ENCODE results near the gene EXOC4. TPM values are rescaled to one million over a fixed set of nuclear protein-coding genes. Genes with fewer than 3 reads are reported as not detected.
"Not testable (repeated sequence)": the region's sequence is repeated elsewhere in the genome, so short reads cannot be mapped to it uniquely, and the experiment has no call there.

The EXOC4 gene
- total RNA-seq, 1 donor from 2014 or later, result 41.3 TPM

DNA sequence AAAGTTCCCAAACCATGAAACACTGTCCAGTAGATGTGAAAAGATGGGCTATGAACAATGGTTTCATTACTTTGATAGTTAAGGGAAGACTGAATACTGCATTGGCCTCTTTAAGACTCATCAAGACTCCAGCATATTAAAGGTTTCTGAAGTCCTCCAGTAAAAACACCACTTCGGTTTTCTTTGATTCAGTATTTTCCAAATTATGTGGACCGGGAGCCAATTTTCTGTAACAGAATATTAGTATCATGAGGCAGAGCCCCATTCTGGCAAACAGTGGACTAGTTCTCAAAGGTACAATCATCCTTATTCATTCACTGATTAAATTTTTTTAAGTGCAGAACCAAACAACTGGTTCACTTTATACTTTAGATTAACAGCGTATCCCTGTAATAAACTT lies 633.2 kb downstream of the EXOC4 start:
- no peak overlapping the region for H3K4me3 ChIP-seq (ENCODE audit: low read depth, low read length)
- no peak for DNase-seq (ENCODE audit: low read depth)
- TF ChIP-seq, protein P1, sequence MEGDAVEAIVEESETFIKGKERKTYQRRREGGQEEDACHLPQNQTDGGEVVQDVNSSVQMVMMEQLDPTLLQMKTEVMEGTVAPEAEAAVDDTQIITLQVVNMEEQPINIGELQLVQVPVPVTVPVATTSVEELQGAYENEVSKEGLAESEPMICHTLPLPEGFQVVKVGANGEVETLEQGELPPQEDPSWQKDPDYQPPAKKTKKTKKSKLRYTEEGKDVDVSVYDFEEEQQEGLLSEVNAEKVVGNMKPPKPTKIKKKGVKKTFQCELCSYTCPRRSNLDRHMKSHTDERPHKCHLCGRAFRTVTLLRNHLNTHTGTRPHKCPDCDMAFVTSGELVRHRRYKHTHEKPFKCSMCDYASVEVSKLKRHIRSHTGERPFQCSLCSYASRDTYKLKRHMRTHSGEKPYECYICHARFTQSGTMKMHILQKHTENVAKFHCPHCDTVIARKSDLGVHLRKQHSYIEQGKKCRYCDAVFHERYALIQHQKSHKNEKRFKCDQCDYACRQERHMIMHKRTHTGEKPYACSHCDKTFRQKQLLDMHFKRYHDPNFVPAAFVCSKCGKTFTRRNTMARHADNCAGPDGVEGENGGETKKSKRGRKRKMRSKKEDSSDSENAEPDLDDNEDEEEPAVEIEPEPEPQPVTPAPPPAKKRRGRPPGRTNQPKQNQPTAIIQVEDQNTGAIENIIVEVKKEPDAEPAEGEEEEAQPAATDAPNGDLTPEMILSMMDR (conservative IDR thresholded peaks at IDR 0.05; ENCODE audit: low read depth, low read length), result no peak

GRCh38 chr7:133886797-133887196 lies 633.9 kb downstream of the EXOC4 start:
- TF ChIP-seq, protein P1 (conservative IDR thresholded peaks at IDR 0.05; ENCODE audit: low read depth, low read length), result no peak
- H3K4me3 ChIP-seq (ENCODE audit: low read depth, low read length), result no peak overlapping the region
- DNase-seq (ENCODE audit: low read depth), result no peak

DNA sequence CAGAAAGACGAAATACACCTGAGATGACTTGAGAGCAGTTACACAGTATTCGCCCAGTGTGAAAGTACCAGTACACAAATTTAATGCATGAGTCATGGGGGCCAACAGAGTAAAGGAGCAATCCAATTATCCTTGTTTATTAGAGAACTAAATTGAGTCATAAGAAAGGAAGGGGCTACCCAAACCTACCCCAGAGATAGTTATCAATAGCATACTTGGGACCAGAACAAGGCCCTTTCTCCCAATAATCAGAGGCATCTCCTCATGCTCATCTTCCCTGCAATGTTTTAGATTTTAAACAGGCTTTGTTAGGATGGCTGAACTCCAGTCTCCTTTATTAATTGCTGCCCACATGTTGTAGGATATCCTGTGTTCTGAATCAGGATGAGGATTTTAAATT lies 634.6 kb downstream of the EXOC4 start:
- no peak overlapping the region for H3K4me3 ChIP-seq (ENCODE audit: low read depth, low read length)
- DNase-seq (ENCODE audit: low read depth), result no peak
- TF ChIP-seq, protein P1 (conservative IDR thresholded peaks at IDR 0.05; ENCODE audit: low read depth, low read length), result no peak

- TF ChIP-seq, protein P1 (conservative IDR thresholded peaks at IDR 0.05; ENCODE audit: low read depth, low read length), result no peak
- no peak for DNase-seq (ENCODE audit: low read depth)
Observed at GRCh38 chr7:133888061-133888930, 635.4 kb downstream of the EXOC4 start.

GRCh38 chr7:133904776-133905175 lies 651.9 kb downstream of the EXOC4 start:
- DNase-seq (ENCODE audit: low read depth), result no peak
- TF ChIP-seq, protein P1 (conservative IDR thresholded peaks at IDR 0.05; ENCODE audit: low read depth, low read length), result no peak
- no peak overlapping the region for H3K4me3 ChIP-seq (ENCODE audit: low read depth, low read length)

More at GRCh38 chr7:133888061-133888930, 635.4 kb downstream of the EXOC4 start:
- no peak overlapping the region for H3K4me3 ChIP-seq (ENCODE audit: low read depth, low read length)

GRCh38 chr7:133906553-133906952 lies 653.7 kb downstream of the EXOC4 start:
- not testable (repeated sequence) for H3K4me3 ChIP-seq (ENCODE audit: low read depth, low read length); DNase-seq (ENCODE audit: low read depth)

GRCh38 chr7:133910761-133911160 lies 657.9 kb downstream of the EXOC4 start:
- no peak for DNase-seq (ENCODE audit: low read depth)
- no peak overlapping the region for H3K4me3 ChIP-seq (ENCODE audit: low read depth, low read length)
- TF ChIP-seq, protein P1 (conservative IDR thresholded peaks at IDR 0.05; ENCODE audit: low read depth, low read length), result no peak
